Measurements from ENCODE around the gene GFAP.
"Not testable (repeated sequence)": the region's sequence is repeated elsewhere in the genome, so short reads cannot be mapped to it uniquely, and the experiment has no call there.

Gene GFAP

GRCh38 chr17:44915321-44915726, at the start of gene GFAP:
Gene GFAP (minus strand): TSS chr17:44915500. CDS start chr17:44915486, 14 bp downstream.
- Mint-ChIP-seq H3K27me3 (ENCODE audit: low read depth) (peaks cover 42% of the 10 kb centered on the region), H3K4me1 (ENCODE audit: low read depth) (peaks cover 10% of the 10 kb centered on the region), H3K36me3 (ENCODE audit: low read depth) (no peaks in the 10 kb centered on the region), H3K27ac (no peak within 1 kb of the TSS), H3K9me3 (no peaks in the 10 kb centered on the region), H3K4me3 (no peak within 1 kb of the TSS)

DNA sequence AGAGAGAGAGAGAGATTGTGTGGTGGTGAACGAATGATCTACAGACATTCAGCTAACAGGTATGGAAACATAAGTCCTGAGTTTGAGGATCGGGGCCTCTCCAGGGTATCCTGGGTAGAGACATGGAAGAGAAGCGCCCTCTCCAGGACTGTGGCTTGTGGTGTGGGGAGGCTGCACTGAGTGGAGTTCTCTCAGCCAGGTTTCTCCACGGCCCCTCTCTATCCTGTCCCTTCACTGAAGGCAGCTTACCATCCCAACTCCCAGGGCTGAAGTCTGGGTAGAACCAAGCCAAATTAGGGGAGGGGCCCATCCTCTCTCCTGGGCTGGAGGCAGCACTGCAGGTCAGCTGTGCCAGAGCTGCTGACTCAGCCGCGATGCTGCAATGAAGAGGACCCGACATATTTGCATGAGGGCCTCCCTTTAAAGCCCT, 46.6 kb upstream of the GFAP start:
- H3K27me3 Mint-ChIP-seq (ENCODE audit: low read depth): peaks cover 83% of the 10 kb centered on the region

GRCh38 chr17:44960691-44961090, 45.4 kb upstream of the GFAP start:
- Mint-ChIP-seq H3K4me3 (no peak overlapping the region), H3K27me3 (ENCODE audit: low read depth) (peaks cover 83% of the 10 kb centered on the region), H3K27ac (no peak overlapping the region)

More for the DNA sequence above, 46.6 kb upstream of the GFAP start:
- no peak overlapping the region for H3K4me3 Mint-ChIP-seq
- no peaks in the 10 kb centered on the region for H3K4me1 Mint-ChIP-seq (ENCODE audit: low read depth)
- H3K9me3 Mint-ChIP-seq: no peaks in the 10 kb centered on the region
- H3K36me3 Mint-ChIP-seq (ENCODE audit: low read depth): no peaks in the 10 kb centered on the region
- H3K27ac Mint-ChIP-seq: no peak overlapping the region

GRCh38 chr17:44959821-44960531, 44.7 kb upstream of the GFAP start:
- H3K4me1 Mint-ChIP-seq (ENCODE audit: low read depth): peaks cover 3% of the 10 kb centered on the region
- H3K4me3 Mint-ChIP-seq: no peak overlapping the region
- H3K9me3 Mint-ChIP-seq: no peaks in the 10 kb centered on the region
- no peak overlapping the region for H3K27ac Mint-ChIP-seq
- H3K27me3 Mint-ChIP-seq (ENCODE audit: low read depth): peaks cover 83% of the 10 kb centered on the region
- no peaks in the 10 kb centered on the region for H3K36me3 Mint-ChIP-seq (ENCODE audit: low read depth)

More at GRCh38 chr17:44960691-44961090, 45.4 kb upstream of the GFAP start:
- no peaks in the 10 kb centered on the region for H3K9me3 Mint-ChIP-seq
- H3K36me3 Mint-ChIP-seq (ENCODE audit: low read depth): no peaks in the 10 kb centered on the region
- H3K4me1 Mint-ChIP-seq (ENCODE audit: low read depth): no peaks in the 10 kb centered on the region

DNA sequence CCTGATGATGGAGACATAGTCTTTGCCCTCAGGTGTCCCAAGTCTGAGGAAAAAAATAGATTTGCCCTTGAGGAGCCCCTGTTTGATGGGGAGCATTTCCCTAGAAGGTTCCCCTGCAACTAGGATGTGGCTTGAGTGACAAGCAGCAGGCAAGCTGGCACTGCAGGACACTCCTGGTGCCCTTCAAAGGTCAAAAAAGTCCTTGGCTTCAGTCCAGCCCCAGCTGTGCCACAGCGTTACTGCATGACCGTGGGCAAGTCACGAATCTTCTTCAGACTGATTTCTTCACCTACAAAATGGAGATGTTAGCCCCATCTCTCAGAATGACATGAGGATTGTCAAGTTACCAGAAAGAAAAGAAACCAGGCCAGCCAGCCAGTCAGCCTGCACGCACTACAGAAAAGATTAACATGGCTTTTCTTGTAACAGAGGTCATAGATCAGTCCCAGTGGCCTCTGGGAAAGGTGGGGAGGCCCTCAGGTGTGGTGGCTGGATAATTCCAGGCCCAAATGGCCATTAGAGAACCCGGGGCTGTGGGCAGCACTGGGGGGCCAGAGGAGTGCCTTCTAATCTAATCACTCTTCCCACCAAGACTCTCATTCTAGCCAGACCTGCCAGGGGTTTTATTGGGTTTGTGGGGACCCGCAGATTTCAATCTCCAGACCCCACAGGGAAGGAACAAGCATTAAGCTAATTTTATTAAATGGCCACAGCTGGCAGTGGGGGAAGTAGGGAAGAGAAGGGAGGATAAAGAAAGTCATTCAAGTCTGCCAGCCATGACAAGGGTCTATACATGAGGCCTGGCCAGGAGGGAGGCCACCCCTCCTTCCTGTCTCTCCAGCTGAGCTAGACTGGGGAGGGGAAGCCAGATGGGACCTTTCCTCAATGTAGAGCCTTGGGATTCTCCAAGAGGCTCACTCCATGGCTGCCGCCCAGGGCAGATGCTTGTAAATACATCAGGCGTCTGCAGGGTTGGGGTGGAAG, 42.0 kb upstream of the GFAP start:
- Mint-ChIP-seq H3K27ac (no peak overlapping the region), H3K4me3 (no peak overlapping the region), H3K36me3 (ENCODE audit: low read depth) (no peaks in the 10 kb centered on the region), H3K4me1 (ENCODE audit: low read depth) (peaks cover 4% of the 10 kb centered on the region), H3K27me3 (ENCODE audit: low read depth) (peaks cover 58% of the 10 kb centered on the region), H3K9me3 (no peaks in the 10 kb centered on the region)

- Mint-ChIP-seq H3K4me1 (ENCODE audit: low read depth) (peaks cover 4% of the 10 kb centered on the region), H3K27ac (no peak overlapping the region), H3K4me3 (no peak overlapping the region), H3K9me3 (no peaks in the 10 kb centered on the region), H3K36me3 (ENCODE audit: low read depth) (no peaks in the 10 kb centered on the region), H3K27me3 (ENCODE audit: low read depth) (peaks cover 48% of the 10 kb centered on the region)
These were observed 40.5 kb upstream of the GFAP start for GRCh38 chr17:44955674-44956425.

- Mint-ChIP-seq H3K4me1 (ENCODE audit: low read depth) (peaks cover 9% of the 10 kb centered on the region), H3K36me3 (ENCODE audit: low read depth) (no peaks in the 10 kb centered on the region), H3K9me3 (no peaks in the 10 kb centered on the region), H3K27ac (no peak overlapping the region), H3K4me3 (no peak overlapping the region), H3K27me3 (ENCODE audit: low read depth) (peaks cover 27% of the 10 kb centered on the region)
These were observed 37.7 kb upstream of the GFAP start for GRCh38 chr17:44952946-44953475.

GRCh38 chr17:44948315-44948795, 33.1 kb upstream of the GFAP start:
- H3K27me3 Mint-ChIP-seq (ENCODE audit: low read depth): no peaks in the 10 kb centered on the region
- peak overlapping the region; percentile 95 for H3K27ac Mint-ChIP-seq
- H3K9me3 Mint-ChIP-seq: no peaks in the 10 kb centered on the region
- H3K4me3 Mint-ChIP-seq: peak overlapping the region; percentile 94
- peaks cover 10% of the 10 kb centered on the region for H3K36me3 Mint-ChIP-seq (ENCODE audit: low read depth)
- peaks cover 19% of the 10 kb centered on the region for H3K4me1 Mint-ChIP-seq (ENCODE audit: low read depth)

- H3K27ac Mint-ChIP-seq: peak within 1 kb of the TSS; percentile 95
- H3K9me3 Mint-ChIP-seq: no peaks in the 10 kb centered on the region
- H3K4me1 Mint-ChIP-seq (ENCODE audit: low read depth): peaks cover 19% of the 10 kb centered on the region
- no peaks in the 10 kb centered on the region for H3K27me3 Mint-ChIP-seq (ENCODE audit: low read depth)
- H3K4me3 Mint-ChIP-seq: peak within 1 kb of the TSS; percentile 94
- peaks cover 10% of the 10 kb centered on the region for H3K36me3 Mint-ChIP-seq (ENCODE audit: low read depth)
These were observed 32.4 kb upstream of the GFAP start, which contains the start of gene KIF18B for GRCh38 chr17:44947461-44948314. Gene KIF18B (minus strand): TSS chr17:44947773. CDS start chr17:44936344, 11,429 bp downstream.

GRCh38 chr17:44945652-44946051, 30.4 kb upstream of the GFAP start:
- Mint-ChIP-seq H3K4me1 (ENCODE audit: low read depth) (peaks cover 30% of the 10 kb centered on the region), H3K36me3 (ENCODE audit: low read depth) (peaks cover 13% of the 10 kb centered on the region), H3K4me3 (peak overlapping the region; percentile 94)
- H3K27me3 Mint-ChIP-seq (ENCODE audit: low read depth); H3K9me3 Mint-ChIP-seq; H3K27ac Mint-ChIP-seq: not testable (repeated sequence)

- H3K27me3 Mint-ChIP-seq (ENCODE audit: low read depth): no peaks in the 10 kb centered on the region
- H3K9me3 Mint-ChIP-seq: no peaks in the 10 kb centered on the region
- peaks cover 19% of the 10 kb centered on the region for H3K36me3 Mint-ChIP-seq (ENCODE audit: low read depth)
- H3K27ac Mint-ChIP-seq: peak overlapping the region; percentile 74
- H3K4me1 Mint-ChIP-seq (ENCODE audit: low read depth): peaks cover 26% of the 10 kb centered on the region
- no peak overlapping the region for H3K4me3 Mint-ChIP-seq
These were observed 27.2 kb upstream of the GFAP start for GRCh38 chr17:44942456-44942855.

DNA sequence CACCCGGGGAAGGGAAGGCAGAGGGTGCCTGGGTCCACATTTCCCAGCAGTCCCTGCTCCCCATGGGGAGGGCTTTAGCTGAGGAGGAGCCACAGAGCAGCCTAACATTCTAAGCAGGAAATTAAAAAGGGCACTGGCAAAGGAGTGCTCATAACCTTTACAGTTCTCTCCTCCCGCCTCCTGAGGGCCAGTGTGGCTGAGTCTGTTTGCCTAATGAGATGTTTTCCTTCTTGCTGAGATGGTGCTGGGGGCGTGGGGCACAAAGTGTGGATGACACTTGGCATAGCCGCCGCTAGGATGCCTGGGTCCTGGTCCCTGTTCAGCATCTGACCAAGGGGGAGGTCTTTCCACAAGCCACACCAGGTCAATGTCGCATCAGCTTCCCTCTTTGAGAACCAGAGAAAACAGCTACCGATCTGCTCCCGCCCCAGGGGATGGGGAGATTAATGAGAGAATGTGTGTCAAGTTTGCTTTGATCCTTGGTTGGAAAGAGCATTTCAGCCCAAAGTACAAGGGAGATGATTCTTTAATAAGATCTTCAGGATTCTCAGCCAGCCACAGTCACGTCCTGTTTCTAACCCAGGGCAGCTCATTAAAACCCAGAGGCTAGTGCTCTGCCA, 26.5 kb upstream of the GFAP start:
- Mint-ChIP-seq H3K36me3 (ENCODE audit: low read depth) (peaks cover 19% of the 10 kb centered on the region), H3K4me3 (peak overlapping the region; percentile 23), H3K27ac (peak overlapping the region; percentile 74), H3K27me3 (ENCODE audit: low read depth) (no peaks in the 10 kb centered on the region), H3K4me1 (ENCODE audit: low read depth) (peaks cover 26% of the 10 kb centered on the region), H3K9me3 (no peaks in the 10 kb centered on the region)

DNA sequence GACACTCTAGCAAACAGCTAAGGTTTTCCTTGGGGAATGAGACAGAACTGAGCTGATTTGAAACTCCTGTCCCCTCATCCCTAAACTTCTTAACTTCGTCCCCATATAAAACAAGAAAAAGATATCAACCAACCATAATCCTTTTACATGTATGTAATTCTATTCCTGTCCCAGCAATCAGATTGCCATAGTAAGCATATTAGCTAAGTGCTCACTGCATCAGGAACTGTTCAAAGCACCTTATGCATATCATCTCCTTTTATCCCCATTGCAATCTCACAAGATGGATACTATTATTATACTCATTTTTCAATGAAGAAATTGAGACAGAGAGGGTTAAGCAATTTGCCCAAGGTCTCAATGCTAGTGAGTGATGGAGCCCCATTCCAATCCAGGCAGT, 25.5 kb upstream of the GFAP start:
- no peaks in the 10 kb centered on the region for H3K27me3 Mint-ChIP-seq (ENCODE audit: low read depth)
- no peaks in the 10 kb centered on the region for H3K9me3 Mint-ChIP-seq
- H3K27ac Mint-ChIP-seq: no peak overlapping the region
- peaks cover 19% of the 10 kb centered on the region for H3K4me1 Mint-ChIP-seq (ENCODE audit: low read depth)
- H3K4me3 Mint-ChIP-seq: no peak overlapping the region
- H3K36me3 Mint-ChIP-seq (ENCODE audit: low read depth): peaks cover 17% of the 10 kb centered on the region
